Measurements from ENCODE around the gene RAB8B.

Gene RAB8B

DNA sequence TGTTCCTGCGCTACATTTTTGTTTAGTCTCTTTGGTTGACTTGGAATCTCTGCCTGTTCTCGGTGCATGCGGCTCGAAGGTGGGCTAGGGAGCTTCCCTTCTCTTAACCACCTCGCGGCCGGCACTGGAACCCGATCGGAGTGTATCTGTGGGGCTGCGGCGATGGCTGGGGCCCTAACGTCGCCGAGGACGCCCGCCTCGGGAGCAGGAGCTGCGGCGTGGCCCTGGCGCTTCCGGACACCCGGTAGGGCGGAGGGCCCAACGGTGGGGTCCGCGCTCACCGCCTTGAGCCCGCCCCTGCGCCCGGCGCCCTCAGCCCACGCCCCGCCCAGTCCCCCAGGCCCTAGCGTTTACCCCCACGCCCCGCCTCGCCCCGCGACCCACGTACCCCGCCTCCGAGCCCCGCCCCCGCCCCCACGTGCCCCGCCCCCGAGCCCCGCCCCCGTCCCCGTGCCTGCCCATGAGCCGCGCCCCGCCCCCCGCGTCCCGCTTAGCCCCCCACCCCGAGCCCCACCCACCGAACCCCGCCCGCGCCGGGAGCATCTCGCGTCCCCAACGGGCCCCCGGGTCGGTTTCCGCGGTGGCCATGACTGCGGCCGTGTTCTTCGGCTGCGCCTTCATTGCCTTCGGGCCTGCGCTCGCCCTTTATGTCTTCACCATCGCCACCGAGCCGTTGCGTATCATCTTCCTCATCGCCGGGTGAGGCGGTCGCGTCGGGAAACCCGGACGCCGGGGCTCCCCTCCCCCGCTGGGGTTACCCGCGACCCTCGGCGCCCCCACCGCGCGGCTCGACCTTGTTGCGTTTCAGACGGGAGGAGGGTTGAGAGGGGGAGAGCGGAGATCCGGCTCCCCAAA is 87.9 kb downstream of the RAB8B start, which contains the start of gene APH1B:
APH1B (plus strand) TSS at position 568 of the 855 bp plus-strand sequence; CDS start at position 587, 19 bp downstream.
- peak; percentile 90 for DNase-seq

DNA sequence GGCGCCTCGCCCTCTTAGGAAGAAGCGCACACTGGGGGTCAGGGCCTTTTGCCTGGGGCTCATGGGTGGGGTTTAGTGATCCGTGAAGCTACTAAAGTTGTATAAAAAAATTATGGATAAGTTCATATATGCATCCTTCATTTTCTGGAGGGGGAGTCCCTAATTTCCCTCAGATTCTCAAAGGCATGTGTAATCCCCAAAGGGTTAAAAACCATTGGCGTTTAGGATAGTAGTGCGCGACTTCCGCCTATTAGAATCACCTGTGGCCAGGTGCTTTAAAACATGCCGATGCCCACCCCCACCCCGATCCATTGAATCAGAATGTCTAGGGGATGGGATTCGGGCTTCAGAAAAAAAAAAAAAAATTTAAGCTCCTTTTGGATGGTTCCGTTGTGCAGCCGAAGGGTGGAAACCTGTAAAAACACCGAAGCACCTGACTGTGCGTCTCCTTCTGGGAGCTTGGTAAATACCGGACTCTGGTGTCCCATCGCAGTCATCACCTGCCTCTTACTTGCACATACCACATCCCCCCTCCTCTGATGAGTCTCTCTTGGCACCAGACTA is 88.6 kb downstream of the RAB8B start:
- peak; percentile 49 for DNase-seq

DNA sequence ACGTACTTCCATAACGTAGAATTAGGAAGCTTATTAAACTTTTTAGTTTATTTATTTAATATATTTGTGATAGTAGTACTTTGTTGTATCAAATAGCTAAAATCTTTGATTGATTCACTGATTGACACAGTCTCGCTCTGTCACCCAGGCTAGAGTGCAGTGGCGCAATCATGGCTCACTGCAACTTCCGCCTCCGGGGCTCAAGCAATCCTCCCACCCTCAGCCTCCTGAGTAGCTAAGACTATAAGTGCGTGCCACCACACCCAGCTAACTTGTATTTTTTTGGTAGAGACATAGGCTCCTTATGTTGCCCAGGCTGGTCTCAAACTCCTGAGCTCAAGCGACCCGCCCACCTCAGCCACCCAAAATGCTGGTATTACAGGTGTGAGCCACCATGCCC is 93.7 kb downstream of the RAB8B start:
- no peak for DNase-seq

DNA sequence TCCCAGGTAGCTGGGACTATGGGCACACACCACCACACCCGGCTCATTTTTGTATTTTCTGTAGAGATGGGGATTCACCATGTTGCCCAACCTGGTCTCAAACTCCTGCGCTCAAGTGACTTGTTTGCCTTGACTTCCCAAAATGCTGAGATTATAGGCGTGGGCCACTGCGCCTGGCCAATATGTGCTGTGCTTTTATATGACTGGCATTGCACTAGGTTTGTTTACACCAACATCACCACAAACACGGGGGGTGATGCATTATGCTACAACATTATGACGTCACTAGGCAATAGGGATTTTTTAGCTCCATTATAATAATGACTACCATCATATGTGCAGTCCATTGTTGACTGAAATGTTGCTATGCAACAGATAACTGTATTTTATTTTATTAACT is 94.9 kb downstream of the RAB8B start:
- DNase-seq: no peak

DNA sequence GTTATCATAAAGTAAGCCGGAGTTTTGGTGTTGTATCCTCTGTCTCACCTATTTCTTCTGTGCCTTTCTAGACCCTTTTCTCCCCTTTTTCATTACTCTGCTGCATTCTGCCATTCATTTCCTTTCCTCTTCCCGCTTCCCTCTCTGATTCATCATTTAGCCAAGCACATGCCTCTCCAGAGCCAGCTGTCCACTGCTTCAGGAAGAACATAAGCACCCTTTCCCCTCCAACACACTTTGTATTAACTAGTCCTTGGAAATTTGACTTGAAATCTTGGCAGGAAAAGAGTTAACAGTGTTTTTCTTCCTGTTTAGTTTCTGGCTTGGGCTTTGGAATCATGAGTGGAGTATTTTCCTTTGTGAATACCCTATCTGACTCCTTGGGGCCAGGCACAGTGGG is 97.7 kb downstream of the RAB8B start:
- no peak for DNase-seq

DNA sequence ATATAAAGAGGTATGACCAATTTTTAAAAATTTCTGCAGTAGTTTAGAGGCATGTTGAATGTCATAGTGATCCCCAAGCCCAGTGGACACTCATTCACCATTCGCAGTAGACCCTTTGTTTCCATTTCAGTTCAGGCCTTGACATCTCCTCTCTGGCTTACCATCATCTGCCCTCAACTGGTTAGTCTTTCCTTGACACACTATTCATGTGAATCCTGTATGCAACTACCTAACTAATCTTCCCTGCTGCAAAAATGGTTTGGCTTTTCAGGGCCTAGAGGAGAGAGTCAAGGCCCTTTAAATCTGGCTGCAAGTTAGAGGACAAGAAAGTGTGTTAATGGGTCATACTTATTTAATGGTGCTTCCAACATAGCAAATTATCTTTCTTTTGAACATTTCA is 98.9 kb downstream of the RAB8B start:
- no peak for DNase-seq

DNA sequence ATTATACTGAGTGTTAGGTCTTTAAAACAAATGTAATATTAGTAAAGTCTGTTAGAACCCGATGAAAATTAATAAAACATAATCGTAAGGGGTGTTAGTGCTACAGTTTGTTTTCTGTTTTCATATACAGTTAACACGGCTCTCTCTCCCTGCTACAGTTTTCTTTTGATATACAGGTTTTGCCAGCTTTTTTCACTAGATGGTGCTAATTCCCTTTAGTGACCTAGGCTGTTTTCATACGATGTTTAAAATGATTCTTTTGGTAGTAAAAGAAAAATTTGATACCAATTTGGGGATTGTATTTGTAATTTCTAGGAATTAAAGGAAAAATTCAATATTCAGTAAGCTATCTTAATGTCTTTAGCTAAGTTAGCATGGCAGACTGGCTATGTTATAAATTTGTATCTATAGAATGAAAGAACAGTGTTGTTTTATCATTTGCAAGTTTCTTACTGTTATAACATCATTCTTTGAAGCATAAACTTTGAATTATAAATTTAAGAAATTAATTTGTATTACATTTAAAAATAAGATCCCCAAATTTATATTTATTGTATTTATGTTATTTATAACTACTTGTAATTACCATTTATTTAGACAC is 99.5 kb downstream of the RAB8B start:
- peak; percentile 34 for DNase-seq

DNA sequence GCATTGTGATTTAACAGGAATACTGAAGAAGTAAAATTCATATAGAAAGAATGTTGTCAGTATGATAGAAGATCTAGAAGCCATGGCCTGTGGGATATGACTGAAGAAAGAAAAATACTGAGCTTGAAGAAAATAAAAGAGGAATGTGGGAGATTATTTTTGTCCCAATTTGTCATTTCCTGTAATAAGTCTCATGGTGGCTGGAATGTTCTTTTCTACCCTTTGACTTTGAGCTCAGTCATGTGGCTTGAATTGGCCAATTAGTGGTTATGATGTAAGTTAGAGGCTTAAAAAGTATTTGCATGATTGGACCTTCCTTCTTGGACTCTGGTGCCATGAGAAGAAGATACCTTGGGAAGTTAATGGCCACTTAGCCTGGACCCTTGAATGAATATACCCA is 102.1 kb downstream of the RAB8B start:
- DNase-seq: no peak

DNA sequence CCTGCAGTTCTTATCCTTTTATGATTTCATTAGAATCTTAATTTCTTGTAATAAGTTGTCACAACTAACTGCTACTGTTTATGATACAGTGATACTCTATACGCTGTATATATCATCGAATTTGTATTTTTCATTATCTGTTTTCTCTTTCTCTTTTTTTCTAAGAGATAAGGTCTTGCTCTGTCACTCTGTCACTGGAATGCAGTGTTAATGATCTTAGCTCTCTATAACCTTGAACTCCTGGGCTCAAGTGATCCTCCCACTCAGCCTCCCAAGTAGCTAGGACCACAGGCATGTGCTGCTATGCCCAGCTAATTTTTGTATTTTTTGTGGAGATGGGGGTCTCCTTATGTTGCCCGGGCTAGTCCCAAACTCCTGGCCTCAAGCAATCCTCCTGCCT is 102.8 kb downstream of the RAB8B start:
- no peak for DNase-seq

DNA sequence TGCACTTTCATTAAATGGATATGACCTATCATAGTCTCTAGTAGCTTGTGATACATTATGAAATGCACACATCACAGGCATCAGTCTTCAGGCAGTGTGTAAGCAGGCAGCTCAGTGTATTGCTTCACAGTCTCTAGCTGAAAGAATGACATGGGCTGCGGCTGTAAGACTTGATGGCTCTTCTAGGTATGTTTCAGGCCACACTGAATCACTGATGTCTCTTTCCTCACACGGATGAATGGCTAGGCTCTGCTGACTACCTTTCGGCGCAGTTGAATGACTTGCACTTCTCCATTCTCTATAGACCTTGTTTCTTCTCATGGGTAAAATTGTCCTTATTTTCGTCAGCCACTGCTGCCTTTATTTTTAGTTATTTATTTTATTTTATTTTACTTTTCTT is 103.4 kb downstream of the RAB8B start:
- DNase-seq: no peak

DNA sequence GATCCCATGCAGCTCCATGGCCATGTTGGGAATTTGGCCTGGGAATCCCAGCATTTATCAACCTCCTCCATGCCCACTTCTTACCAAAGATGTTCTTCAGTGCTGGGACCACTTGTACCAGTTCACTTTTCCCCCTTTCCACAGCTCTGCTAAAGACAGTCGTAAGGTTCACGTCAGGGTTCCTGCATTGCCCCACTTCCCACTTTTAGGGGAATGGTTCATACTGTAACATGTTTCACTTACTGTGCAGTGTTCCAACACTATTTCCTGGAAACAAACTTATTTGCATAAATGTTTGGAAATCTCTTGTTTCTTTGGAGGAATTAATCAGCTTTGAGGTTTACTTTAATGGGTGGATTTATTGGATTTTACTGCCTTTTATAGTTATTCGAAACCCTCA is 105.0 kb downstream of the RAB8B start:
- DNase-seq: no peak

DNA sequence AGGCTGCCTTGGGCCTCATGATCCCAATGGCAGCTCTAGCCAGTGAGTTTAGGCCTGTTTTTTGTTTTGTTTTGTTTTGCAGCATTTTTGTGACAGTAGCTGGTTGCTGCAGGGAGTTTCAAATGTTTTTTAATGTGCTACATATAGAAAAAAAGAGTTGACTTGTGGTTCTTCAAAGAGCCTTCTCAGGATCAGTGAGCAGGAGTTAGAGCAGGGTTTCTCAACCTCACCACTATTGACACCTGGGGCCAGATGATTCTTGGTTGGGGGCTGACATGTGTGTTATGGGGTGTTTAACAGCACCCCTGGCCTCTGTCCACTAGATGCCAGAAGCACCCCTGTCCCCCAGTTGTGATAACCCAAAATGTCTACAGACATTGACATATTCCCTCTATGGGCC is 105.9 kb downstream of the RAB8B start:
- no peak for DNase-seq

DNA sequence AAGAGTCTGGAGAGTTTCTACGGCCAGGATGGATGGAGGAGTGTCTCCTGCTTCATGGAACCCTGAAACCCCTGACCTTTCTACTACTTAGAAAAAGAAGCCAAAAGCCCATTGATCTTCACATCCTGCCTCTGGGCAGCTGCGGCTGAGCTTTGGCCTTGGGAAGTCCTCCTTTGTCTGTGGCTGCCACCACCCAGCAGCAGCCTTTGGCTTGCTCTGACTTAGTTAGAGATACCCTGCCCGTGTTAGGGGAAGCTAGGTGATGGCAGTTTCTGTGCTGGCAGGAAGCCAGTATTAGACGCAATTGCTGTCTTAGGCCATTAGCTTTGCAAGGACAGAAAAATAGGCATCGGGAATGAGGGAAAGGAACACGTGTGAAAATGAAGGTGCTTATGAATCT is 106.8 kb downstream of the RAB8B start:
- peak; percentile 60 for DNase-seq

DNA sequence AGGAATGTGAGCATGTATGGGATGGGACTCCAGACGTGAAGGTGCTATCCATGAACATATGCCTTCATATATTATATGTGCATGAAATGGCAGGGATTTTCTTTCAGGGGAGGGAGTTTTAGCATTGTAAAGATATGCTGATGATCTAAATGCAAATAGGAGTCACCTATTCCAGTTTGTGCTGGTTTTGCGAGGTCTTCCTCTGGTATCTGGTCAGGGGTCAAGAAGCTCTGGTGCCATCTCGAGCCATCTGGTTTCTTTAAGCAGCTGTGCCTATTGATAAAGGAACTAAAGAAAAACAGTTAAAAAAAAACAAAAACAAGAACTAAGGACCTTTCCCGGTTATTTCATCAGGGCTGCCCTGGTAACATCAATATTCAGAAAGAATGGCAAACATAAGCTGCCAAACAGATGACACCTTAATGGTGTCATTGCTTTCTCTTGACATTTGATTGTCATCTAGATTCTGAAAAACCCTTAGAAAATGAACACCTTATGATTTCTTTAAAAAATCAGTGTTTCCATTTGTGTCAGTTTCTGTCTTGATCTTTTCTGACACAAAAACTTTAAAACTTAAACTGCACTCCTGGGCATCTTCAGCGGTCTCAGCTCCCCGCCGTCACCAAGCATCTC is 110.7 kb downstream of the RAB8B start:
- no peak for DNase-seq

DNA sequence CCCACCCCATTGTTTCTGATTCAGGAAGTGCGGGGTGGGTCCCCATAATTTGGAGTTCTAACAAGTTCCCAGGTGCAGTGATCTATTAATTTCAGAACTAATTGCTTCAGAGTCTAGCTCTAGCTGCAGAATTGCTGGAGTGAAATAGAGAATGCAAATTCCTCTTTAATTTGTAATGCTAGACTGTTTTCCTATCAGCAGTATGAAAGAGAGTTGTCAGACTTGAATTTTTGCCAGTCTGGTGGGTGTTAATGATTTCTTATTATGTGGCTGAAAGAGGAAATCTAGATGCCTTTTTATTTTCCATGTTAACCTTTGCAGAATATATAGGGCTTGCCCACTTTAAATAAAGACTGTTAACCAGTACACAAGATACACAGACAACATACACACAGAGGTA is 111.7 kb downstream of the RAB8B start:
- DNase-seq: peak; percentile 50

DNA sequence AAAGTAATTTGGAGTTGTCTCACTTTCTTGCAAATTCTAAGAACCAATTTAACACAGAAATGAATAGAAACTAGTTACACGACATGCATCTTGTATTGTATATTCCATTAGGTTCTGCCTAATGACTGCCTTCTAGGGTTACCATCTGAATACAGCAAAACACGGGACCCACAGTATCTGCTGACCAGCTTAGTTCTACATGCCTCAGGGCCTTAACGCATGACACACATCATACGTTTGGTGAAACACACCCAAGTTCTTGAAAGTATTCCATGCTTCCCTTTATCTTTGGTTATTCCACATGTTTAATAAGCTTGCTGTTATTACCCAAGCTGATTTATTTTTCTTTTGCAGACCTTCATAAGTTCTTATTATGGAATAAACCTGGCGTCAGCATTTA is 115.9 kb downstream of the RAB8B start:
- no peak for DNase-seq

DNA sequence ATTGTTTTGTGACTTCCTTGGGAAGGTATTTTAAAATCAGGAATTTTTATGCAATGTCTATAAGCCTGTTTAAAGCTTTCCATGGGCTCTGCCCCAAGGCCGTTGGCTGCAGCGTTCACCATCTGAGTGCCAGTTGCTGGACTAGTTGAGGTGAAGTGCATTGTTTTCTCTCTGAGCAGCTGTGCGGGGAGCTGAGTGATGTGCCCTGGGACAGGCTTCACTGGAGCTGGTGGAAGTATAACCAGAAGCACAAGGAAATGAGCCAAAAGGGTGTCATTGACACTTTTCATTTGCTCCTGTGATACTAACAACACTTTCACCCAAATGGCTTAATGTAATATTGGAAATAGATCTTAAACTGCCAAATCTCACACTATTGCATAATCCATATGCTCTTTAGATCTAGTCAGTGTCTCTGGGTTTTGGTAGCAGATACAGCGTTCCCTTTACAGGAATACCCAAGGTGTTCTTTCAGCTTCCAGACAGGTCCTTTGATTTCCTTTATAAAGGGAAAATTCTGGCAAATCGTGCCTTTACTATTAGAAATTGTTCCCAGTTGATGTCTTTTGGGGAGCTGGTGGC is 117.2 kb downstream of the RAB8B start:
- DNase-seq: no peak

DNA sequence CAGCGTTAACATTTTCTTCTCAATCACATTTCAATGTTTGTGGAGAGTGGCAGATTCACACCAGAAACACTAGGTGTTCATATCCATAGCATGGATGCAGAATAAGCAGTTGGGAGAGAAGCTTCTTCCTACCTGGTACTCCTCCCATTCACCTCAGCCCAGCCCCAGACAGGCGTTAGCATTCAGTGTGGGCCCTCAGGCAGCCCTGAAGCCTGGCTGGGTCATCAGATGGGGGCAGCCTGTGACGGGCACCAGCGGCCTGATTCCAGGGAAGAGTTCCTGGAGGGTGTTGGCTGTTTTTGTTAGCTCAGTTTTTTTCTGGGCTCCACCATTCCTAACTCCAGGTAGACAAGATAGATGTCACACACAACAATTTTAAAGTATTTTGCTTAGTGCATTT is 119.1 kb downstream of the RAB8B start:
- DNase-seq: no peak

DNA sequence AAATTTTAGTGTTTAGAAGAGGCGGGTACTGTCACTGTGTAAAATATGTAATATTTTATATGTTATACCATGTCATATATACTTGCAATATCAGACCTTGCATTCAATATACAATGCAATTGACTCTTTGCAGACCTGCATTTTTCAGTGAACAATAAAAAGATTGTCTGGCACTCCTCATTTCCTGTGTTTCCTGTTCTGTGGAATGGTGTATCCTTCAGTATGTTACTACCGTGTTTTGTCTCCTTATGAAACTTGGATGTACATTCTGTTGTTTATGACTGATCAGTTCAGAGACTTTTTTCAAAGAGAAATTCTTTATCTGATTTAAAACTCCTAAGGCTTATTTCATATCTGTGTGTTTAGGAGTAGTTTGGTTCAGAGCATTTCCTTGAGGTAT is 119.5 kb downstream of the RAB8B start:
- no peak for DNase-seq

DNA sequence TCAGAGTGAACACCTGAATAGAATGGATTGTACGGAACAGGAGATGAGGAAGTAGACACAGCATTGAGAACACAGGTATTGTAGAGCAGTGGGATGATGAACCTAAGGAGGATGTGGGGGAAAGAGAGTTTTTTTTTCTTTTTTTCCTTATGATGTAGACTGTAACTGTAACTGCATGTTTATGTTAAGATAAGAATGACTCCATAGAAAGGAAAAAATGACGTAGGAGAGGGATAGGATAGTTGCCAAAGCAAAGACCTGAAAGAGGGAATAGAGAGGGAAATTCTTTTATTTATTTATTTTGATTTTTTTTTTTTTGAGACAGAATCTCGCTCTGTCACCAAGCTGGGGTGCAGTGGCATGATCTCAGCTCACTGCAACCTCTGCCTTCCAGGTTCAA is 121.2 kb downstream of the RAB8B start:
- DNase-seq: no peak

DNA sequence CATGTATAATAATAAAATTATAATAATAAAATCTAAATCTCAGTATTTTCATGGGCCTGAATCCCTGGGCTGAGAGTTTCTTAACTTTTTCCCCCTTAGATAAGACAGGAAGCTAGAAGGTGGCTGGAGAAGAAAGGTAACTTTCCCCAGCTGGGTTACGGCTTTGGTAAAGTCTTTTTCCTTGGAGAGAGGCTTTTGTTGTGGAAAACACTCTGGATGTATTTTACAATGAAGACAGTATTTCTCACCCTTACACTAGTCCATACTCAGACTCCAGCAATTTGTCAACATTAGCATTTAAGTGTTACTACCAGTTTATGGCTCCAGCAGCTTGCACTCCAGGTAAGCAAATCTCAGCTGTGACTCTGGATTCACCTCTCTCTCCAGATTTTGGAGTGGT is 122.9 kb downstream of the RAB8B start:
- DNase-seq: no peak

DNA sequence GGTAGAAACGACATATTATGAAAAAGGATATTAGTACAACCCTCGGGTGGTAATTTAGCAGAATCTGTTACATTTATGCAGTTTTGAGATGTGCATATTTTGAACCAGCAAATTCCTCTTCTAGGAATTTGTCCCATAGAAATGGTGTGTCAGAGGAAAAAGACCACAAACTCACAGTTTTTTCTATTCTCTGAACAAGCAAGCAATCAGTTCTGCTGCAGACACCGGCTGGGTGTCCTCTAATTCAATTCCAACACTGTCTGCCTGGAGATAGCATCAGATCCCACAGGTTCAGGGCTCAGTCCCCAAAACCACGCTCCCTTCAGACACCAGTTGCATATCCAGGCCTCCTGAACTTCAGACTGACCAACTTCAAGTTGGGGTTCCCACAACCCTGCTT is 124.4 kb downstream of the RAB8B start:
- no peak for DNase-seq

DNA sequence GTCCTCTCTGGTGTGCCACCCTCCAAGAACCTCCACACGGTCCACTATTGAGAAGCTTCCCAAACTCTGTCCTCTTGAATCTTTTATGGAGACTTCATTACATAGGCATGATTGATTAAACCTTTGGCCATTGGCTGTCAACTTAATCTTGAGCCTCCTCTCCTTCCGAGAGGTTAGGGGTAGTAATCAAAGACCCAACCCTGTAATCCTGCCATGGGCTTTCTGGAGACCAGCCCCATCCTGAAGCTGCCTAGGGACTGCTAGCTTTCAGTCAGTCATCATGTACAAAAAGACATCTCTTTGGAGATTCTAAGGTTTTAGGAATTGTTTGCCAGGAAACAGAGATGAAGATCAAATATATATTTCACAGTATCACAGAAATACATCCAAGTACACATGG is 125.0 kb downstream of the RAB8B start:
- no peak for DNase-seq
